ENCODE data around the gene TMEM179. TPM values are rescaled to one million over a fixed set of nuclear protein-coding genes. Genes with fewer than 3 reads are reported as not detected.

TMEM179 gene
- total RNA-seq, 1 experiment from 2014 or later, result not detected

DNA sequence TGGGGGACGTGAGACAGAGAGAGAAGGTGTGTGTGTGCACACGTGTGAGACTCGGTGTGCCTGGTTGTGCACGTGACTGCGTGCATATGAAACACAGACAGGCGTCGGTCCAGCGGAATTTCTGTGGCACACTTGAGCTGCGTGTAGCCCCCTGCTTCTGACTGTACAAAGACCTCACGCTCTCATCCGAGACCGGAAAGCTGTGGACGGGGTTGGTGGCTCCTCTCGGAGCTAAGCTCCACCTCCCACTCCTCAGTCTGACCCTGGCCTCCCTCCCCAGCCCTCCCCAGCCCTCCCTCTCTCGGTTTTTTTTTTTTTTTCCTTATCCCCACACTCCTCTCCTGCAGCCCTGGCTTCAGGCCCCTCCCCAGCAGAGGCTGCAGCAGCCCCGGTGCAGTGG is 33.3 kb downstream of the TMEM179 start:
- no peak for DNase-seq (ENCODE audit: low spot score)

DNA sequence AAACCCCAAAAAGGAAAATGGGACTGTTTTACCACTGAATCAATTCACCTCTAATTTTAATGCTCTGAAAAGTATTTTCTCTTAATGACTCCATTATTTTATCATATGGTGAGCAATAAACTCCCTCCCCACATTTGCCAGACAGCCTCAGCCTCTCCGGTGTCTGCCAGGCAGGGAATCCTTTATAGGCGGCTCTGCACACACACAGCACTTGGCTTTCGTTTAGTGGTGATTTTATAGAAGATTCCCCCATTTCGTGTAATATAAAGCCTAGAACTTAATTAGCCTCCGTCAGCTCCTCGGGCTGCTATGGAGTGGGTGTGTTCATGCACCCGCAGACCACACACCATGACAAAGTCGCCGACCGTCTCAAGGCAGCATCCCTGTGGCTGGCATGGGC is 35.1 kb downstream of the TMEM179 start:
- DNase-seq (ENCODE audit: low spot score), result no peak

DNA sequence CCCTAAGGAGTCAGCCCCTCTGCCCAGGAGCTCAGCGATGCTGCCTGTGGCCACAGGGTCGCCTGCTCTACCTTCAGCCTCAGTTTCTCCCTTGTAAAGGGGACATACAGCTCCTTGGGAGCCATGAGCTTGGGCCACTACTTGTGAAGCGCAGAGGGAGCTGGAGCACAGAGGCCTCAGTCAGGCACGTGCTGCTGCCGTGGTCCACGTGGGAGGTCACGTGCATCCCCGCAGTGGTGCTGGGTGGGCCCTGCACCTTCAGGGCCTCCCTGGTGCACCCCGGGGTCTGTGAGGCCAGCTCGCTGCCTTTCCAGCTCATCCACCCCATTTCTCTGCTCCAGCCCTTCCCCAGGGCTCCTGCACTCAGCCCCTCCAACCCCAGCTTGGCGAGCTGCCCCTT is 36.0 kb downstream of the TMEM179 start:
- no peak for DNase-seq (ENCODE audit: low spot score)

DNA sequence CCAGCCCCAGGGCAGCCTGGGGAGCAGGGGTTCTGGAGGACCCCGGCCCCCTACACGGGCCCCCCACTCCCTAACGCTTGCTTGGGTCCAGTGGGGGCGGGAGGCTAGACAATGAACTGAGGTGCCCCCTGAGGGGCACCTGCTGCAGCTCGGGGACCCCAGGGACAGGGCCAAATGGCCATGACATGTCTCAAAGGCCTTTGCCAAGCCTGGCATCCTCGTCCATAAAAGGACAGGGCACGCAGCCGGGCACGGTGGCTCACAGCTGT is 36.7 kb downstream of the TMEM179 start:
- DNase-seq (ENCODE audit: low spot score), result no peak

DNA sequence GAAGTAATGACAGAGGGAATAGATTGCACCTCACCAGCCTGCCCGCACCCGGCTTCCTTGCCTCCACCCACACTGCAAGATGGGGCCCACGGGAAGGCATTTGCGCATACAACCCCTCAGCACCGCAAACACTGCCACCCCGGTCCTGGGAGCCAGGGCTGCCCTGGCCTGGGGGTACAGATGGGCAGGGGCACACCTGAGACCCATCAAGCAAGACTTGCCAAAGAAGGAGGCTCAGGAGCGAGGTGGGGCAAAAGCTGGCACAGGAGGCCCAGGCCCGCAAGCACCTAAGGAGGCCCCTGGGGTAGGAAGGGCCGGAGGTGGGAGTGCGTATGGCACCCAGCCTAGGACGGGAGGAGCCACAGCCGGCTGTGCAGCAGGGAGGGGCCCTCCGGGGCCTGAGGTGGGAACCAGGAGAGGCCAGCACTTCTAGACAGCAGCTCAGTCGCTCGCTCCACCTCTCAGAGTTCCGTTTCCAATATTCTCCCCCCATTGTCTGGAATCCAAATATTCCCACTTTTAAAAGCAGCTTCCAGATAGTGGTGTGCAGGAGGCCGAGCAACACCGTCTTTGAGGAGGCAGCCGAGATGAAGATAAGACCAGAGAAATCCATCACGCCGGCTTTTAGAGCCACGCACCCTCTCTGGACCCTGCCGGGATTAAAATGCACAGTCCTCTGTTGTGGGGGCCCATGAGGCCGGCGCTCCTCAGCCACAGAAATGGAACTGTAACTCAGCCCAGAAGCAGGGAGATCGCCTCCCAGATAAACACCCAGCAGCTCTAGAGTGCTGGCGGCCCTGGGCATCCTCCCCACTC is 37.2 kb downstream of the TMEM179 start:
- no peak for DNase-seq (ENCODE audit: low spot score)

DNA sequence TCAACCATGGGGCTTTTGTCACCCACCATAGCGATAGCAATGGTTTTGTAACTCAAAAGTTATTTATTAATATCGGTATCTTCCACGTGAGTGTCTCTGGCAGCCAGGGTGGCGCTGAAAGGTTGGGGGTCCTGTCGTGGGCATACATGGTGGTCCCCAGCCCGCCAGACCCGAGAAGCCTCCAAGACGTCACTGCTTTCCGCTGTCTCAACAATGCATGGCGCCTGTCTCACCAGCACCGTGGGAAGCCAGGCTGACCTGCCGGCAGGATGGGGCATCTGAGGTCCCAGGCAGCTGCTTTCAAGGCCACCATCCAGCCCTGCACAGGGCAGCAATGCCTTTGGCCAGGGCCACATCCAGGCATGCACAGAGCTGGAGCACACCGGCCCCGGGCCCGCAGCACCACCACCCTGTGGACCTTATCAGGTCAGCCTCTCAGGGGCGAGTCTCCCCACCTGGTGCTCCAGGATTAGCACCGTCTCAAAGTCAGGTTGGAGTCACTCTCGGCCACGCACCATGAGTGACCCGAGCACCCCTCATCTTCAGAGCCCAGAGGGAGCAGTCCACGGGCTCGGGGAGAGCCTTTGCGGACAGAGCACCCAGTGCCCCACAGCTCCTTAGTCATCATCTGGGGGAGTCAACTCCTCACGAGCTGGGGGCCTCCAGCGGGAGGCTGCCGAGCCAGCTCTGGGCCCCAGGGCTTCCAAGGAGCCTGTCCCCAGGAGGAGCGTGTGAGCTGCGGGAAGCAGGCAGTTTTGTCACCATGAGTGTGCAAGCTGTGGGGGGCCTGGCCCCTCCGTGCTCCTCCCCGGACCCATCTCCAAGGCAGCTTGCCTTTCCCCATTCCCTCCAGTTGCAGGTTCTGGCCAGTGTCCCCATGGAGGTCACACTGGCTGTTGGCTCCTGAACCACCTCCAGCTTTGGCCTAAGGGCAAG is 39.6 kb downstream of the TMEM179 start:
- no peak for DNase-seq (ENCODE audit: low spot score)

DNA sequence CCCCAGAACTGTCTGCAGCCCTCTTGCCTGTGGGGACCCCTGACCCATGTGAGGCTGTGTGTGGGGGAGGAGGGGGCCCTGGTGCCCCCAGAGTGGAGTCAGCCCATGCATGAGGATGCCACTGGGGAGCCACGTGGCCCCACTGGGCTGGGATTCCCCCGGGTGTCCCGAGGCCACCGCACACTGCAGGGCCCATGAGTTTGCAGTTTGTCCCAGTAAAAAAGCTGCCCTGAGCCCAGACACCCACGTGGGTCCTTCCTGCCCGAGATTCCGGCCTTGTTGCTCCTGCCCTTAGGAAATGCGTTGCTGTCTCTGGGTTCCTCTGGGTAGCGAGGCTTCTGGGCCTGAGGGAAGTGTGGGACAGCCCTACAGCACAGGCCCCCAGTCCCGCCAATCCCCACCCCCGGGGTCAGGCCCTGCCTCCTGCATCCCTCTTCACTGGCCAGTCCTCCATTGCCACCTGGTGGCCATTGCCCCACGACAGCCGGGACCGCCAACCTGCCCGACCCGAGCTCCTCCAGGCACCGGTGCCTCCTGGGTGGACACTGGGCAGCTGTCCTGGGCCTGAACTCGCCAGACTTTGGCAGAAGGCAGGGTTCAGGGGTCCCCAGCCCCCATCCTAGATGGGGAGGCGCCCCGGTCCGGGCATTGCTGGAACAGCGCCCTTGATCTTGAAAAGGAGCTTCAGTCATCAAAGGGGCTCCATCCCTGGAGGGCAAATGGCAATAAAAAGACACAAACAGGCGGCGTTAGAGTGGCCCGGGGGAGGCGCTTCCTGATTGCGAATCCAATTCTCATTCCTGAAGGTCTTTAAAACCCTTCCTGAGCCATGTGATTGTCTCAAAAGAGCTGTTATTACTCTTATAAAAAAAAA is 40.6 kb downstream of the TMEM179 start:
- DNase-seq (ENCODE audit: low spot score), result peak; percentile 32

DNA sequence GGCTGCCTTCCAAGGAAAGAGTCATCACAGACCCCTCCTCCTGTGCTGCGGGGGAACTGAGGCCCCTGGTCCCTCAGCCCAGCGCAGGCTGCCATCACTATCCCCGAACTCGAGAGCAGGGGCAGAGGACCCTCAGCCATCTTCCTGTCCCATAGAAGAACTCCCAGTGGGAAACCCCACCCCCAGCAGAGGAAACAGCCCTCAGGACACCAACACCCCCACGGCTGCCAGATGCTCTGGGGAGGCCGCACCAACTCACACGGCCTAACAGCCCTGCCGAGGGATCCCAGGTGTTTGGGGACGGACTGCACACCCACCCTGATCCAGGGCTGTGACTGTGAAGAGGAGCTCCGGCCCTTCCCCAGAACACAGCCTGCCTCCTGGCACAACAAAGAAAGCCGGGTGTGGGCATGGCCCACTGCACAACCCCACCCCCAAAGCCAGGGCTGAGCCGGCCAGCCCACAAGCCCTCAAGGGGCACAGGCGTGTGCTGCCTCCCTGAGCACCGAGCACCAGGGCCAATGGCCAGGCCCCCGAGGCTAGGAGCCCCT is 41.3 kb downstream of the TMEM179 start:
- no peak for DNase-seq (ENCODE audit: low spot score)

DNA sequence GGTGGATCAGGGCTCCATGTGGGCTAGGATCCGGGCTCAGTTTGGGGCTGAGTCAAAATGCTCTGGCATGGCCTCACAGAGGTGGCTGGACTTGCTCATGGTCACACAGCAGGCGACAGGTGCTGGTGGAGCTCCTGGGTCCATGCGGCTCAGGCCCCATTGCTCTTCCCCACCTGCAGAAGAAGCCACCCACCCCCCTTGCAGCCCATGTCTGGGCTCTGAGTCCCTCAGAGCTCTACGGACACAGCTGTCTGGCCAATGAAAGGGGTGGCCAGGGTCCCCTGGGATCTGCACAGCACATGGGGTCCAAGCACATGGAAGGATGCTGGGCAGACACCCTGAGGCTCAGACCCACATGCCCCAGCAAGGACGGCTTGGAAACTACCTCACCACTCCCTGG is 42.0 kb downstream of the TMEM179 start:
- DNase-seq (ENCODE audit: low spot score), result no peak

DNA sequence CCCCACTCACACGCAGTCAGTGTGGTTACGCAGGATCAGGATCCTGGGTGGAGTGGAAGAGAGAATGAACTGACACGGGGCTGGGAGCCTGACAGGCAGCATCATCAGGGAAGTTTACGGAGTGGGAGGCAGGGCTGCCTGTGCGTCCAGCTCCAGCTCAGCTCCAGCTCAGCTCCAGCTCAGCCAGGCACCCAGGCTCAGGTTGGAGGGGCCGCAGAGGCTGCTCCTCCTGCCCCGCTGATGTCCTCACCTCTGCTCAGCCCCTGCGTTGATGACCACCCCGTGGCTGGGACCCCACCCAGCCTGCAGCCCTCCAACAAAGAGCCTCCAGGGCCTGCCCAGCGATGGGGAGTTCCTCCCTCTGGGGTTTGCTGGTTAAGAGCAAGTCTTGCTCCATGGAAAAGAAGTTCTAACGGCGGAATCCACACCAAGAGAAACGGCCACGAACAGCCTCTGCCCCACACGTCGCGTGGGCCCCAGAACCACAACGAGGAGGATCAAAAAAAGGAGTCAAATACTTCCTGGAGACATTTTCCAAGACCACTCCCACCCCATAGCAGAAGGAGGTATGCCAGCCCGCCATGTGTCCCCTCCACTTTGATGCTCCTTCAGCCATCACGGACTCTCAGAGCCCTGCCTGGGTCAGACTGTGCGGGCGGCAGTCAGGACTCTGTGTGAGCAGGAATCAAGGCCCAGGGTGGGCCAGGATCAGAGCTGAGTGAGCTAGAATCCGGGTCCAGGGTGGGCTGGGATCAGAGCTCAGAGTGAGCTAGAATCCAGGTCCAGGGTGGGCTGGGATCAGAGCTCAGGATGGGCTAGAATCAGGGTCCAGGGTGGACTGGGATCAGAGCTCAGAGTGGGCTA is 42.7 kb downstream of the TMEM179 start:
- no peak for DNase-seq (ENCODE audit: low spot score)

DNA sequence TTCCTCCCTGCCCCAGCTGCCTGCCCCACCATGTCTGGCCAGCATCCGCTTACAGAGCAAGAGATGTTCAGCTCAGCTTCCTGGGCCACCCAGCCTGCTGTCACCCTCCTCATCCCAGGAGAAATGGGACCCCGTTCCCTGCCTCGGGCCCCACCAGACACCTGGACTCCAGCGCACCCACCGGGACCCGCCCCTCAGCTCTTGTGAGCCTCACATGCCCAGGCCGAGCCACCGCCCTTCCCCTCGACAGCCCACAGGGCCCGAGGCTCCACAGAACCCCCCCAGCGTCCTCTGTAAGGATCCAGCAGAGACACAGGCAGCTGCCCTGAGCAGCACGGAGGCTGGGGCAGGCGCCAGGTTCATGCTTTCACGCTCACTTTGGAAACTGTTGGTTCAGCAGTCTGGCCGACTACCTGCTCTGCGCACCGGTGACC is 43.4 kb downstream of the TMEM179 start:
- no peak for DNase-seq (ENCODE audit: low spot score)

DNA sequence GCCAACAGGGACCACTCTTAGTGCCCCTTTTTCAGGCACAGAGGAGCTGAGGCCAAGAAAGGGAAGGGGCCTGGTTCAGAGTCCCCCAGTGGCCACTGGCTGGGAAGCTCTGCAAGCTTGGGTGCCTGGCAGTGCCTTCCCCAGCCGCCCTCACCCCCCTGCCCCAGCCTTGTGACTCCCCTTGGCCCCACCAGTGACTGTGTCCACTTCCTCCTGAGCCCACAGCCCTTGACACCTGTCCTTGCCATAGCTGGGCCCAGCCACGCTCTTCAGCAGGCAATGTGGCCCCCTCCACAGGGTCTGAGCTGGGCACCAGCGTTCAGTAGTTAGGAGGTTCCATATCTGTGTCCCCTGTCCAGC is 44.0 kb downstream of the TMEM179 start:
- no peak for DNase-seq (ENCODE audit: low spot score)

DNA sequence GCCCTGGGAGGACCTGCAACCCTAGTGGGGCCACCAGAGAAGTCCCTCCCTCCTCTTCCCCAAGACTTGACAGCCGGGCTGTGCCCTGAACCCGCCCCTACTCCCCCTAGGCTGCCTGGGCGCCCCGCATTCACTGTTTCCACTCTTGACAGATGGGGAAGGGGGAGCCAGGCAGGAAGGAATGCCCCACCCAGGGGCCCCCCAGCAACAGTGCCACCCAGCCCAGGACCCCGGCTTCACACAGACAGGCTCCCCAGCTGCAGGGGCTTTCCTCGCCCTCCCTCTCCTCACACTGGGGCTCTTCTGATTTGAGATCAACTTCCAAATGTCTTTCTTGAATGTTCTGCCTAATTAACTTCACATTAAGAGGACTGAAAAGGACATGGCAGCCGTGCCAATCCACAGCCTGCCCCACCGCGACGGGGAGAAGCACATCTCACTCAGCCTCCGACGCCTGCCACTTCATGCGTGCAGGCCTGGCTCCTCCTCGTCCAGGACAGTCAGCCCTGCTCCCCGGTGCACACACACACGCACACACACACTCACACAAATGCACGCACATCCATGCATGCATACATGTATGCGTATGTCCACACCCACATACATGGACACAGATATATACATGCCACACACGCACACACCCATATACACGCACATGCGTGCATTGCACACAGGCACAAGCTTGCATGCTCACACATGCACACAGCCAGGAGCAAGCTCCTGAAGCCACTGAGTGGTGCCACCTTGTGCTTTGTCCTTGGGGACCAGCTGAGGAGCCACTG is 44.6 kb downstream of the TMEM179 start:
- no peak for DNase-seq (ENCODE audit: low spot score)

DNA sequence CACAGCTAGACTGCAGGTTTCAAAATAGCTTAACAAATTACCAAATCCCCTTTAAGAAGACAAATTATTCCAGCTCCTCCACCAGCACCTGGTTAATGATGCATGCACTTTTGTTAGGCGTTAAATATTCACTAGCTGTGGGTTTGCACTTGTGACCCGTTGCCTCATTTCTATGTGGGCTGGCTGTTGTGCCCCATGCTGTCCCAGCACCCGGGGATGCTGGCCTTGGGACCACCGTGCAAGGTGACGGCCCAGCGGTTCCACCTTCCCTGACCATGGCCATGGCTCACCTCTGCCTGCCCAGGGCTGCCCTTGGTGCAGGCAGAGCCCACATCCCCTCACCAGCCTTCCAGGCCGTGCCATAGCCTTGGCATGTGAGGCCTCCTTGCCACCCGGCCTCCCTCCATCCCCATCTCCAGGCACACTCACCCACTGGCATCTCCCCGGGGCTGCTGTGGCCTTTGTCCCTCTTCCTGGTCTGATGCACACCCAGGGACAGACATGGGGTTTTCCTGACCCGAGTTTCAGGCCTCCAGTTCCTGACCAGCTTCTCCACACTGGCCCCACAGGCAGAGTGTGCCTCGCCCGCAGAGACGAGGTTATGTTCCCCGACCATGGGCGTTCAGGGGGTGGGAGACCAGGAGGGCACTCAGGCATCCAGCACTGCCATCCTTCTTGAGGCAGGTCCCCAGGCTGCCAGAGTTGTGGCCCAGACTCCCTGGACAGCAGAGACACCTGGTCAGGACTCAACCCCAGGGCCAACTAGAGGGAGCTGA is 45.4 kb downstream of the TMEM179 start:
- no peak for DNase-seq (ENCODE audit: low spot score)

DNA sequence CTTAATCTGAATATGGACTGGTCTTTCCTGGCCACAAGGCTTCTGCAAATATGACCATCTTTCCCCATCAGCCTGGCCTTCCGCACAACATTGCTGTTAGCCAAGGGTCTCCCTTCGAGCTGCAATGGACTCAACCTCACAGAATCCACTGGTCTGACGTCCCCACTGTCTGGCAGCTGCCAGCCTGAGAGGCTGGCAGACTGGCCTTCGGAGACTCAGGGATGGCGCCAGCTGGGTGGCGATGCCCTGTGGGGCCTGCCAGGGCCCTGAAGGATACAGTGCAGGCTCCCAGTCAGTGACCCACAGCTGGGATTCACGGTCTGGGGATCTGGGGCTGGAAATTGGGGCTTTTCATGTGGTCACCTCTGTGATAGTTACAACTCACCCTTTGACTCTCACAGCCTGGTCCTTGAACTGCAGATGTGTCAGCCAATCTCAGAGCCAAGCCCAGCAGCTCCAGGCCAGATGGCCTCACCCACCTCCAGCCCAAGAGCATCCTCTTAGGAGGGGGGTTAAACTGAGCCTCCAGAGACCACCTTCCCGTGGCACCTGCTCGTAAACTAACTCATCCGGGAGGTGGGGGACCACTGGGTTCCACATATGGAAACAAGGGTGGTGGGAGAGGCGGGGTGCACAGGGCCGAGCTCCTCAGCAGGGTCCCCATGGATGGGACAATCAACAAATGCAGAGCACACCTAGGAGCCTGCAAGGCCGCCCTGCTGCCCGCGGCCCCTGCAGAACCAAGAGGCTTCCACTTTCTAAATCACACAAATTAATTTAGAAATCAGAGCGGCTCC is 46.1 kb downstream of the TMEM179 start:
- DNase-seq (ENCODE audit: low spot score), result no peak

DNA sequence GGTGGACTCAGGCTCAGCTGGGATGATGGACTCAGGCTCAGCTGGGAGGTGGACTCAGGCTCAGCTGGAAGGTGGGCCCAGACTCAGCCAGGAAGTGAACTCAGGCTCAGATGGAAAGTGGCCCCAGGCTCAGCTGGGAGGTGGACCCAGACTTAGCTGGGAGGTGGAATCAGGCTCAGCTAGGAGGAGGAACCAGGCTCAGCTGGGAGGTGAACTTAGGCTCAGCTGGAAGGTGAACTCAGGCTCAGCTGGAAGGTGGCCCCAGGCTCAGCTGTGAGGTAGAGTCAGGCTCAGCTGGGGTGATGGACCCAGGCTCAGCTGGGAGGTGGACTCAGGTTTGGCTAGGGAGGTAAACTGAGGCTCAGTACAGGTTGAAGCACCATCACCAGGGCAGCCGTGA is 46.8 kb downstream of the TMEM179 start:
- no peak for DNase-seq (ENCODE audit: low spot score)

DNA sequence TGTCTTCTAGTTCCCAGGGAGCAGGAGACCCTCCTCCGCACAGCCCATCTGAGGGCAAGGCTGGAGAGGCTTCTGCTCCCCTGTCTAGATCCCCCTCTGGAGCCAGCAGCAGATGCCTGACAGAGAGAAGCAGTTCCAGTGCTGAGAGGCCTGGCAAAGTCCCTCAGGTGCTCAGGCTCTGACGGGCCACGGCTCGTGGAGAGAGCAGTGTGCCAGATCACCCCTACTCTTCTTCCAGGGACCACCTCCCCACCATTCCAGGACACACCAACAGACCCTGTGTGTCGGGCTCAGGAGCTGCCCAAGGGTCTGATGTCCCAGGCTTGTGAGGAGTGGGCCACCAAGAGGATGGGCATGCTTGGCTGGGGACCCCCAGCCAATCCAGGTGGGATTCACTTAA is 47.5 kb downstream of the TMEM179 start:
- DNase-seq (ENCODE audit: low spot score), result no peak

DNA sequence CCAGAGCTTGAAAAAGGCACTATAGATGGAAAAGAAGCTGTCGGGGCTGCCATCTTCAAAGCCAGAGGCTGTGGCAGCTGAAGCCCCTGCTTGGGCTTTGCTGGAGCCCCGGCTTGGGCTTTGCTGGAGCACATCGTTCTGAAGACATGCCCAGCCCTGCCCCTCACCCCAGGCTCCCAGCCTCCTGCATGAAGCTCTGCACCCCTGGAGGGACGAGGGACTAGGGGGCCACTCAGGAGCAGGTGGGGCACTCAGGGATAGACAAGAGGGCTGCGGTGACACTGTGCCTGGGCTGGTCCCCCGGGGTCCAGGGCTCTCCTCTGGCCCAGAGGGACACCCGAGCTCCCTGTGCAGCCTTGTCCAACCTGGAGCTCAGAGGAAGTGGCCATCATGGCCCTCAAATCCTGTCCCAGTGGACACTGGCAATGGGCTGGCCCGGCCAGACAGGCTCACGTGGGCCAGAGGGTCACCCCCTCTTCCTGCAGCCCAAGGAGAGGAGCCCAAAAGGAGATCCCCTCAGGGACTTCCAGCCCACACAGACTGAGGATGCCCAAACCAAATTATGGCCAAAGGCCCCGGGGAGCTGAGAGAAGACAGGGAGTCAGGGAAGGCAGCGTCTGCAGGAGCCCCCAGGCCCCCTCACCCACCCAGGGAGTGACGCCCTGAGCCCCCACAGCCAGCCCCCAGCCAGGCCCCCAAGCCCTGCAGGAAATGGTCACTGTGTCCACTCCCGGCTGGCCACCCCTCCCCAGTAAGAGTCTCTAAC is 48.1 kb downstream of the TMEM179 start:
- no peak for DNase-seq (ENCODE audit: low spot score)

Data from A172 (cell line).